IPS-18c (cell line): ENCODE results near the gene SLFN12L.
"Not testable (repeated sequence)": the region's sequence is repeated elsewhere in the genome, so short reads cannot be mapped to it uniquely, and the experiment has no call there.

Experiments used
- H3K4me3 ChIP-seq: 2 replicates; pipeline ENCODE4 v1.7.0; 2013; ENCODE audit warnings: low read depth, mild to moderate bottlenecking, low read length, moderate library complexity; ENCODE audit not compliant: insufficient read depth
- H3K9me3 ChIP-seq: one replicate; pipeline ENCODE4 v1.6.1; 2013; ENCODE audit warnings: mild to moderate bottlenecking, low read length, moderate library complexity; ENCODE audit not compliant: control insufficient read depth, insufficient read depth

Gene SLFN12L

GRCh38 chr17:35548978-35549377 is 11.5 kb upstream of the SLFN12L start:
- no peak overlapping the region for H3K4me3 ChIP-seq

GRCh38 chr17:35548208-35548810 is 10.8 kb upstream of the SLFN12L start:
- no peaks in the 10 kb centered on the region for H3K9me3 ChIP-seq
- no peak overlapping the region for H3K4me3 ChIP-seq

More at GRCh38 chr17:35548978-35549377, 11.5 kb upstream of the SLFN12L start:
- H3K9me3 ChIP-seq, result no peaks in the 10 kb centered on the region

- Histone ChIP-seq H3K9me3 (no peaks in the 10 kb centered on the region), H3K4me3 (no peak overlapping the region)
Measured at GRCh38 chr17:35546487-35546886, 9.0 kb upstream of the SLFN12L start.

- no peak overlapping the region for H3K4me3 ChIP-seq
- no peaks in the 10 kb centered on the region for H3K9me3 ChIP-seq
Measured at GRCh38 chr17:35545150-35545549, 7.7 kb upstream of the SLFN12L start.

GRCh38 chr17:35543856-35544255 is 6.4 kb upstream of the SLFN12L start:
- H3K9me3 ChIP-seq, result no peaks in the 10 kb centered on the region
- H3K4me3 ChIP-seq, result no peak overlapping the region

- Histone ChIP-seq H3K9me3 (no peaks in the 10 kb centered on the region), H3K4me3 (no peak overlapping the region)
Measured at GRCh38 chr17:35542990-35543389, 5.5 kb upstream of the SLFN12L start.

- H3K4me3 ChIP-seq, result no peak overlapping the region
- H3K9me3 ChIP-seq, result no peaks in the 10 kb centered on the region
Measured at GRCh38 chr17:35541434-35541833, 4.0 kb upstream of the SLFN12L start.

GRCh38 chr17:35540589-35541404 is 3.3 kb upstream of the SLFN12L start:
- H3K4me3 ChIP-seq, result no peak overlapping the region
- no peaks in the 10 kb centered on the region for H3K9me3 ChIP-seq

- no peak overlapping the region for H3K4me3 ChIP-seq
- H3K9me3 ChIP-seq, result no peaks in the 10 kb centered on the region
Measured at GRCh38 chr17:35539659-35540026, 2.2 kb upstream of the SLFN12L start.

GRCh38 chr17:35536664-35537171 is 760 bp downstream of the SLFN12L start:
- Histone ChIP-seq H3K4me3 (no peak overlapping the region), H3K9me3 (no peaks in the 10 kb centered on the region)

- not testable (repeated sequence) for H3K9me3 ChIP-seq, H3K4me3 ChIP-seq
Measured at GRCh38 chr17:35535406-35535805, 2.1 kb downstream of the SLFN12L start.

- Histone ChIP-seq H3K4me3 (no peak overlapping the region), H3K9me3 (no peaks in the 10 kb centered on the region)
Measured at GRCh38 chr17:35534576-35535093, 2.8 kb downstream of the SLFN12L start.

GRCh38 chr17:35531160-35531559 is 6.3 kb downstream of the SLFN12L start:
- Histone ChIP-seq H3K9me3 (no peaks in the 10 kb centered on the region), H3K4me3 (no peak overlapping the region)

- H3K4me3 ChIP-seq, result no peak overlapping the region
- H3K9me3 ChIP-seq, result no peaks in the 10 kb centered on the region
Measured at GRCh38 chr17:35529866-35530265, 7.6 kb downstream of the SLFN12L start.

- not testable (repeated sequence) for H3K4me3 ChIP-seq, H3K9me3 ChIP-seq
Measured at GRCh38 chr17:35529326-35529725, 8.2 kb downstream of the SLFN12L start.

GRCh38 chr17:35523296-35523695 is 14.2 kb downstream of the SLFN12L start:
- no peak overlapping the region for H3K4me3 ChIP-seq

GRCh38 chr17:35521654-35522256 is 15.7 kb downstream of the SLFN12L start:
- not testable (repeated sequence) for H3K9me3 ChIP-seq, H3K4me3 ChIP-seq

More at GRCh38 chr17:35523296-35523695, 14.2 kb downstream of the SLFN12L start:
- H3K9me3 ChIP-seq, result no peaks in the 10 kb centered on the region

GRCh38 chr17:35521150-35521549 is 16.3 kb downstream of the SLFN12L start:
- no peak overlapping the region for H3K4me3 ChIP-seq
- H3K9me3 ChIP-seq, result no peaks in the 10 kb centered on the region
